Adrenal gland (tissue), 12 donors: Measurements from ENCODE around the gene EPB41L1. TPM values are rescaled to one million over a fixed set of nuclear protein-coding genes. Genes with fewer than 3 reads are reported as not detected.
A peak's percentile ranks its signal among the peaks of the same experiment; 100 is the strongest.

Experiments
- DNase-seq, 7 donors: peaks; one replicate each; pipeline ENCODE4 v3.0.0-alpha.2; 2019 to 2020
- H3K27ac ChIP-seq, 5 donors: fragments of 200-600 bp; sonication (generic) in 4 of 5; 1 replicate in 3 of 5; 2 replicates in 2 of 5; pipeline versions ENCODE4 v1.5.1 to v1.8.0; 2016 to 2020; ENCODE audit warnings: mild to moderate bottlenecking in 1 of 5
- H3K27me3 ChIP-seq: fragments of 200-600 bp; 2 replicates; pipeline ENCODE4 v1.8.0; 2021
- H3K36me3 ChIP-seq, 2 donors: fragments of 200-600 bp; replicated peaks in 1 of 2; 1 replicate in 1 of 2; 2 replicates in 1 of 2; pipeline versions ENCODE4 v1.5.1 to v1.8.0; 2018 to 2022
- H3K4me1 ChIP-seq, 2 donors: fragments of 200-600 bp; replicated peaks in 1 of 2; 1 replicate in 1 of 2; 2 replicates in 1 of 2; pipeline versions ENCODE4 v1.5.1 to v1.8.0; 2018 to 2021
- H3K4me3 ChIP-seq, 4 donors: fragments of 200-600 bp; sonication (generic) in 3 of 4; one replicate each; pipeline ENCODE4 v1.5.1; 2016 to 2018
- H3K9me3 ChIP-seq, 3 donors: fragments of 200-600 bp; sonication (generic) in 1 of 3; replicated peaks in 1 of 3; 1 replicate in 2 of 3; 2 replicates in 1 of 3; pipeline versions ENCODE4 v1.5.1 to v1.8.0; 2016 to 2021
- POLR2A ChIP-seq, 2 donors: fragments of 450-650 bp; IDR thresholded peaks; one replicate each; pipeline ENCODE4 v1.6.1; 2017; ENCODE audit warnings: antibody characterized with exemption in 2 of 2, mild to moderate bottlenecking in 2 of 2, moderate library complexity in 1 of 2
- WGBS, 4 donors: extraction: QIAGEN DNeasy Blood & Tissue Kit in 2 of 4; methylation state at CpG; one replicate each; pipeline versions ENCODE4 v1.1.5 to v1.1.7; 2013 to 2017; 5-methylcytosine and 5-hydroxymethylcytosine counted together
- intact Hi-C, 2 donors: fragments of 100-400 bp; cut with DNase I; formaldehyde crosslinking; loops; one replicate each; pipeline versions ENCODE4 v1.14.1 to v1.15.0; 2022 to 2023
- polyA plus RNA-seq, 3 donors: library from polyadenylated mRNA; stranded (reverse); fragments of 200-250 nt in 2 of 3; fragments of 350-450 nt in 1 of 3; fragmentation: Illumina TruSeq in 1 of 3; extraction: RNeasy Lipid Tissue Mini Kit (QIAGEN cat#74804) in 1 of 3; gene quantifications; one replicate each; pipeline ENCODE4 v1.2.3, GENCODE V29; 2013 to 2014
- total RNA-seq, 9 donors: library from RNA; depleted of rRNA in 4 of 9; stranded (reverse); fragments of >200 nt in 4 of 9; fragments of 120-200 nt in 1 of 9; fragmentation: NEBNext Ultra II Directional in 1 of 9; extraction: Animal tissue kit (Norgen Biotek cat#: 25700) in 1 of 9; gene quantifications; one replicate each; pipeline versions ENCODE4 v1.1.0 to v1.2.4, GENCODE V29; 2013 to 2023
- TF ChIP-seq, protein P1 (sequence below), 6 experiments: fragments of 450-650 bp in 4 of 6; fragments of 200-600 bp in 2 of 6; sonication (generic) in 1 of 6; IDR thresholded peaks; 1 replicate in 5 of 6; 2 replicates in 1 of 6; pipeline versions ENCODE4 v1.5.1 to v1.8.0; 2016 to 2021; ENCODE audit warnings: antibody characterized with exemption in 6 of 6, mild to moderate bottlenecking in 2 of 6, moderate library complexity in 1 of 6
- donor health status: healthy with polysubstance abuse.
- donor health status: Bipolar disorder and iron deficiency.
- donor health status: DM: yes; HTN: yes; CAD: no.
- donor health status: DM: no; HTN: no; CAD: no.
- donor health status: DM: no; HTN: no; CAD: no.
- donor health status: DM: yes; HTN: yes; CAD: no.

Gene EPB41L1
- total and polyA plus RNA-seq, 12 donors, result 29.8 to 1,154 (median 164) TPM

DNA sequence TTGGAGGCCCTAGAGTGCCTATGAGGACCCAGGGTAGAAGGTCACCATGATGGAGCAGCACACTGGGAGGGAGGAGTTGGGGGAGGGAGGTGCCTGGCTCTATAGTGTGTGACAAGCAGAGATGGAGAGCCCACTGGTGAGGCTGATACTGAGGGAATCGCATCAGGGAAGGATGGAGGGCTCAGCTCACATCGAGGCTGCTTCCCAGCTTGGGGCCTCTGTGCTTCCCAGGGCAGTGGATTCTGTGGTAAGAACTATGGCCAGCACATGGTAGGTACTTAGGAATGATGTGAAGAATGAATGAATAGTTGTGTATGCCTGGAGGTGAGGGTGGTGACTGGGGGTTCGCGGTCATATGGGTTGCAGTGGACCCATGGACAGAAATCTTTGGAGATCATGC, 1.3 kb upstream of the EPB41L1 start:
- peak overlapping the region in 2 of 5 donors; percentile 89 to 94 for H3K27ac ChIP-seq
- DNase-seq, result no peak
- H3K4me3 ChIP-seq, result no peak overlapping the region
- H3K4me1 ChIP-seq, result peaks cover 36 to 82% of the 10 kb centered on the region in 2 donors
- no peaks in the 10 kb centered on the region for H3K36me3 ChIP-seq
- TF ChIP-seq, protein P1, sequence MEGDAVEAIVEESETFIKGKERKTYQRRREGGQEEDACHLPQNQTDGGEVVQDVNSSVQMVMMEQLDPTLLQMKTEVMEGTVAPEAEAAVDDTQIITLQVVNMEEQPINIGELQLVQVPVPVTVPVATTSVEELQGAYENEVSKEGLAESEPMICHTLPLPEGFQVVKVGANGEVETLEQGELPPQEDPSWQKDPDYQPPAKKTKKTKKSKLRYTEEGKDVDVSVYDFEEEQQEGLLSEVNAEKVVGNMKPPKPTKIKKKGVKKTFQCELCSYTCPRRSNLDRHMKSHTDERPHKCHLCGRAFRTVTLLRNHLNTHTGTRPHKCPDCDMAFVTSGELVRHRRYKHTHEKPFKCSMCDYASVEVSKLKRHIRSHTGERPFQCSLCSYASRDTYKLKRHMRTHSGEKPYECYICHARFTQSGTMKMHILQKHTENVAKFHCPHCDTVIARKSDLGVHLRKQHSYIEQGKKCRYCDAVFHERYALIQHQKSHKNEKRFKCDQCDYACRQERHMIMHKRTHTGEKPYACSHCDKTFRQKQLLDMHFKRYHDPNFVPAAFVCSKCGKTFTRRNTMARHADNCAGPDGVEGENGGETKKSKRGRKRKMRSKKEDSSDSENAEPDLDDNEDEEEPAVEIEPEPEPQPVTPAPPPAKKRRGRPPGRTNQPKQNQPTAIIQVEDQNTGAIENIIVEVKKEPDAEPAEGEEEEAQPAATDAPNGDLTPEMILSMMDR (IDR thresholded peaks at IDR 0.05), result no peak
- TF ChIP-seq POLR2A (IDR thresholded peaks at IDR 0.05), result no peak
- no peaks in the 10 kb centered on the region for H3K9me3 ChIP-seq
- WGBS, 4 donors, result 82 to 98% (median 91%) methylated on average over 4 of the region's 4 CpGs
- no peaks in the 10 kb centered on the region for H3K27me3 ChIP-seq
- intact Hi-C loops, result no loop called here

DNA sequence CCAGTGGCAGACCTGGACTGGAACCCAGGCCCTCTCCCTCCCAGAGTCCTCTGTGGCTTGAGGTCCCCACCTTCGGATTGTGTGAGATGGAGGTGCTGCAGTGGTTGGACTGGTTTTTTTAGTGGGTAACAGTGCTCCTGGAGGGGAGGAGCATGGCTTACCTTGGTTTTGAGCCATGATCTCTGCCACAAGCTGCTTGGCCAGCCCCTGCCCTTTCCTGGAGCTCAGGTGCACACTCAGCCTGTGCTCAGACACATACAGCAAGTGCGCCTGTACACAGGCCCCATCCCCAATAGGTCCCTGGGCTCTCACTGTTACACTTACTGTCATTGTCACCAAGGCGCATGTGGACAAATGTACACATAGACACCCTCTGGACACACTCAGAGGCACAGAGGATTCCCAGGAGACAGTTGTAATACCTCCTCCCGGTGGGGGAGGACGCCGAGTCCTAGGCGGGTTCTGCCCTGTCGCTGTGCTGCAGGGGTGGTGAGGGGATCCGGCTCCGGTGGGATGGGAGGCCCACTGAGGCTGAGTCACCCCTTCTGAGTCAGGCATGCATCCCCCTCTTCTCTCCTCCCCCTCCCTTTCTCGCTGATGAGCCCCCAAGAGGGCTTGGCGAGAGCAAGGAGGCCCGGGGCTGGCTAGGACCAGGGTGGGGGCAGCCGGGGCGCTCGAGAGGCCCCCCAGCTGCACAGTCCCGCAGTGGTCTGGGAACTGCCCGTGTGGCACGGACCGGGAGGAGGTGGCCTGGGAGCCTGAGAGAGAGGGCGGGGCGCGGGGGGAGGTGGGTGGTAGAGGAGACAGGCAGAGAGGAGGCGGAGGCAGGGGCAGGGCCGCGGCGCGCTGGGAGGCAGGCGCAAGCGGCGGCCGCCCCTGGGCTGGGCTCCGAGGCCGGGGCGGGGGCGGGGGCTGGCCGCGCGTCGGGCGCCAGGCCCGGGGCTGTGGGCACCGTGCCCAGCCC, 522 bp upstream of the EPB41L1 start:
- peak overlapping the region in 2 of 4 donors; percentile 28 to 85 for H3K4me3 ChIP-seq
- H3K4me1 ChIP-seq, result peaks cover 36 to 86% of the 10 kb centered on the region in 2 donors
- H3K27me3 ChIP-seq, result no peaks in the 10 kb centered on the region
- no peaks in the 10 kb centered on the region for H3K9me3 ChIP-seq
- peak; percentile 92 to 98 (median 94) for DNase-seq
- TF ChIP-seq, protein P1 (IDR thresholded peaks at IDR 0.05), result no peak
- no peak for TF ChIP-seq POLR2A (IDR thresholded peaks at IDR 0.05)
- intact Hi-C loops, result no loop called here
- WGBS, 4 donors, result 5 to 100% (median 11%) methylated on average over 1 to 43 of the region's 43 CpGs; no CpG with 5 or more reads in 1 of the 4 donors
- no peaks in the 10 kb centered on the region for H3K36me3 ChIP-seq
- peak overlapping the region; percentile 34 to 94 (median 76) for H3K27ac ChIP-seq

DNA sequence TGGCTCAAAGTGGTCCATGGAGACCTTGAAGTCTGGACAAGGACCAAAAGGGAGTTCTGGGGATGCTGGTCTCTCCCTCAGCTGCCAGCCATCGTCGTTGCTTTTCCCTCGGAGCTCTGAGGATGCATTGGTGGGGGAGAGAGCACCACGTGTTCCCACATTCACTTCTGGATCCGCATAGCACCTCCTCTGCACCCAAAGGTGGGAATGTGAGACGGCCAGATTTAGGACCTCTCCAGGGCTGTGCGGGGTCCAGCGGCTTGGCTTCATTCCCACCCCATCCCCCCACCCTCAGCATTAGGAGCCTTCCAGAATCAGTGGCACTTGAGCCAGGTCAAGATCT, 1.1 kb downstream of the EPB41L1 start:
- peak overlapping the region in 1 of 4 donors; percentile 85 for H3K4me3 ChIP-seq
- intact Hi-C loops, result loop anchor here (5.0 kb wide), 2 partner anchors 37 to 42 kb away; no protein-coding TSS in a partner anchor
- H3K36me3 ChIP-seq, result no peaks in the 10 kb centered on the region
- no peaks in the 10 kb centered on the region for H3K27me3 ChIP-seq
- no peak for DNase-seq
- 31 to 40% (median 35%) methylated on average over 1 to 8 of the region's 8 CpGs for WGBS, 4 donors
- H3K9me3 ChIP-seq, result no peaks in the 10 kb centered on the region
- TF ChIP-seq, protein P1 (IDR thresholded peaks at IDR 0.05), result no peak
- TF ChIP-seq POLR2A (IDR thresholded peaks at IDR 0.05), result no peak
- peaks cover 29 to 70% of the 10 kb centered on the region in 2 donors for H3K4me1 ChIP-seq
- peak overlapping the region; percentile 66 to 94 (median 86) for H3K27ac ChIP-seq

DNA sequence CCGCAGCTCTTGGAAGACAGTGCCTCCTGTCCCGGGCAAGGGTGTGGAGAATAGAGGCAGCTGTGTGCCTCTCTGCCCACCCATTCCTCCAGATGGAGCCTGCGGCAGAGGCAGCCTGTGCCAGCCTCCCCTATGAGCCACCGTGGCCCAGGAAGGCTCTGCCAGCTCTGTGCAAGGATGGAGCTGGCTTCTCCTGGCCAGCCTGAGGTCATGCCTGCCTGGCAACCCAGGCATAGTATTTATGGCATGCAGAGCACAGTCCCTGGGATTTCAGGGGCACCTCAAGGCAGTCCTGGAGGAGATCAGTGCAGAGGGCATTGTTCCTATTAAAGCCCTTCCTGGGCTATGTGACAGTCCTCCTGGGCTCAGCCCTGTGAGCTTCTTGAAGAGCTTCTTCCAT, 1.5 kb downstream of the EPB41L1 start:
- intact Hi-C loops, result loop anchor here (5.0 kb wide), 2 partner anchors 36 to 41 kb away; no protein-coding TSS in a partner anchor
- peaks cover 25 to 66% of the 10 kb centered on the region in 2 donors for H3K4me1 ChIP-seq
- DNase-seq, result peak in 3 of 7 donors; percentile 40 to 52 (median 42)
- H3K4me3 ChIP-seq, result peak overlapping the region in 1 of 4 donors; percentile 85
- WGBS, 4 donors, result 43 to 60% (median 57%) methylated on average over 1 to 4 of the region's 4 CpGs
- no peaks in the 10 kb centered on the region for H3K9me3 ChIP-seq
- H3K36me3 ChIP-seq, result no peaks in the 10 kb centered on the region
- no peaks in the 10 kb centered on the region for H3K27me3 ChIP-seq
- peak in 1 of 2 donors; percentile 17 for TF ChIP-seq POLR2A (IDR thresholded peaks at IDR 0.05)
- TF ChIP-seq, protein P1 (IDR thresholded peaks at IDR 0.05), result no peak
- H3K27ac ChIP-seq, result peak overlapping the region in 3 of 5 donors; percentile 86 to 94 (median 92)
